ENCODE data around the gene AIFM2.

Gene AIFM2

DNA sequence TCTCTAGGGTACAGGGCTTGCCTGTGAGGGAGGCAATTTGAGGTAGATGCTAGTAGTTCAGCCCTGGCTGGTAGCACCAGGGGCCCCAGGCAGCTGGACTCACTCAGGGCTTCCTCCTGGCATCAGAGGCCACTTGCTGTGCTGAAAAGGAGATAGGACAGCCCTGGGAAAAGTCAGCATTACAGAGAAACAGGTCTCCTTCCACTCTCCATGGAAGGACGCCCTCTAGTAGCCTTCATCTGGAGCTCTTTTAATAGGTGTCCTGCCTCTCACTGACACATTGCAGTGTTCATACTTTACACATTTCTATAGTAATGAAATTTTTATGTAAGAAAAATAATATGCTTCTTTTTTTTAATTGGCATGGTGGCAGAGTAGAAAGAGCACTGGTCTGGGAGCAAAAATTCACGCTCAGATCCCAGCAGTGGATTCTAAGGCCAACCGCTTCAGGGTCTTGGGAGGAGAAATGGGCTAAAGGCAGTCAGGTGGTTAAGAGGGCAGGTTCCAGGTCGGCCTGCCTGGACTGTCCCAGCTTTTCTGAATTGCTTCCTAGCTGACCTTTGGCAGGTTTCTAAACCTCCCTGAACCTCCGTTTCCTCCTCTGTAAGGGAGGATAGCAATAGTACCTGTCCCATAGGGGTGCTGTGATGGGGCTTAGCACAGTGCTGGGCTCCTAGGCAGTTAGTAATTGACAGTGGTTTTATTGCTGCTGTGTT lies 35.8 kb downstream of the AIFM2 start:
- TF ChIP-seq, protein P1, sequence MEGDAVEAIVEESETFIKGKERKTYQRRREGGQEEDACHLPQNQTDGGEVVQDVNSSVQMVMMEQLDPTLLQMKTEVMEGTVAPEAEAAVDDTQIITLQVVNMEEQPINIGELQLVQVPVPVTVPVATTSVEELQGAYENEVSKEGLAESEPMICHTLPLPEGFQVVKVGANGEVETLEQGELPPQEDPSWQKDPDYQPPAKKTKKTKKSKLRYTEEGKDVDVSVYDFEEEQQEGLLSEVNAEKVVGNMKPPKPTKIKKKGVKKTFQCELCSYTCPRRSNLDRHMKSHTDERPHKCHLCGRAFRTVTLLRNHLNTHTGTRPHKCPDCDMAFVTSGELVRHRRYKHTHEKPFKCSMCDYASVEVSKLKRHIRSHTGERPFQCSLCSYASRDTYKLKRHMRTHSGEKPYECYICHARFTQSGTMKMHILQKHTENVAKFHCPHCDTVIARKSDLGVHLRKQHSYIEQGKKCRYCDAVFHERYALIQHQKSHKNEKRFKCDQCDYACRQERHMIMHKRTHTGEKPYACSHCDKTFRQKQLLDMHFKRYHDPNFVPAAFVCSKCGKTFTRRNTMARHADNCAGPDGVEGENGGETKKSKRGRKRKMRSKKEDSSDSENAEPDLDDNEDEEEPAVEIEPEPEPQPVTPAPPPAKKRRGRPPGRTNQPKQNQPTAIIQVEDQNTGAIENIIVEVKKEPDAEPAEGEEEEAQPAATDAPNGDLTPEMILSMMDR (IDR thresholded peaks at IDR 0.05; ENCODE audit: control insufficient read depth, insufficient read depth, low read depth, low read length, missing control alignments), result no peak
- H3K4me3 ChIP-seq (ENCODE audit: control insufficient read depth, low read depth, low read length), result no peak overlapping the region
- no peak for DNase-seq (ENCODE audit: low read depth)

GRCh38 chr10:70096016-70096704 lies 36.5 kb downstream of the AIFM2 start:
- TF ChIP-seq, protein P1 (IDR thresholded peaks at IDR 0.05; ENCODE audit: control insufficient read depth, insufficient read depth, low read depth, low read length, missing control alignments), result no peak
- H3K4me3 ChIP-seq (ENCODE audit: control insufficient read depth, low read depth, low read length), result no peak overlapping the region
- no peak for DNase-seq (ENCODE audit: low read depth)

- TF ChIP-seq, protein P1 (IDR thresholded peaks at IDR 0.05; ENCODE audit: control insufficient read depth, insufficient read depth, low read depth, low read length, missing control alignments), result no peak
- no peak overlapping the region for H3K4me3 ChIP-seq (ENCODE audit: control insufficient read depth, low read depth, low read length)
- DNase-seq (ENCODE audit: low read depth), result no peak
Measured at GRCh38 chr10:70094250-70094649, 38.4 kb downstream of the AIFM2 start.

GRCh38 chr10:70093335-70093944 lies 39.2 kb downstream of the AIFM2 start:
- DNase-seq (ENCODE audit: low read depth), result no peak
- TF ChIP-seq, protein P1 (IDR thresholded peaks at IDR 0.05; ENCODE audit: control insufficient read depth, insufficient read depth, low read depth, low read length, missing control alignments), result no peak
- H3K4me3 ChIP-seq (ENCODE audit: control insufficient read depth, low read depth, low read length), result no peak overlapping the region

- DNase-seq (ENCODE audit: low read depth), result no peak
- TF ChIP-seq, protein P1 (IDR thresholded peaks at IDR 0.05; ENCODE audit: control insufficient read depth, insufficient read depth, low read depth, low read length, missing control alignments), result no peak
- H3K4me3 ChIP-seq (ENCODE audit: control insufficient read depth, low read depth, low read length), result no peak overlapping the region
Measured at GRCh38 chr10:70092389-70092718, 40.3 kb downstream of the AIFM2 start.

DNA sequence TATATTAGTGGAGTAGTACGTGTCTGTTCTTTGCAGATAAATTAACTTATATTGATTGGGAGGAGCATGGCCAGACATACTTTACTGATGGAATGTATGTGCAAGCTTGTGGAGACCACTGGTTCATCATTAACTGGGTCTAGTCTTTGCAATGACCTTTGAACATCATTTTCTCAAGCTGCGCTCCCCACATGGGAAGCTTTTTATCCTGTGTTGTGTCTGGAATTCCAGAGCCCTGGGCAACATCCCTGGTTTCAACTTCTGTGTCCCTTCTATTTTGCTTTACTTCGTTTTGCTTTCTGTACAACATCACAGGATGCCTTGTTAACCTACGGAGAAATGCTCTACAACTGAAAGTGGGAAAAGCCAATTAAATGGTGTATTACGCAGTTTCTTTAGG lies 41.7 kb downstream of the AIFM2 start:
- DNase-seq (ENCODE audit: low read depth), result no peak
- no peak overlapping the region for H3K4me3 ChIP-seq (ENCODE audit: control insufficient read depth, low read depth, low read length)
- TF ChIP-seq, protein P1 (IDR thresholded peaks at IDR 0.05; ENCODE audit: control insufficient read depth, insufficient read depth, low read depth, low read length, missing control alignments), result no peak

Data from AG09309 (cell line).